Amygdala (tissue), 56 donors: ENCODE measurements around the gene RAD23A.

Experiments
- DNase-seq, 56 donors: peaks; one replicate each; lab custom pipeline; 2025; lab: John Stamatoyannopoulos, UW

RAD23A gene

DNA sequence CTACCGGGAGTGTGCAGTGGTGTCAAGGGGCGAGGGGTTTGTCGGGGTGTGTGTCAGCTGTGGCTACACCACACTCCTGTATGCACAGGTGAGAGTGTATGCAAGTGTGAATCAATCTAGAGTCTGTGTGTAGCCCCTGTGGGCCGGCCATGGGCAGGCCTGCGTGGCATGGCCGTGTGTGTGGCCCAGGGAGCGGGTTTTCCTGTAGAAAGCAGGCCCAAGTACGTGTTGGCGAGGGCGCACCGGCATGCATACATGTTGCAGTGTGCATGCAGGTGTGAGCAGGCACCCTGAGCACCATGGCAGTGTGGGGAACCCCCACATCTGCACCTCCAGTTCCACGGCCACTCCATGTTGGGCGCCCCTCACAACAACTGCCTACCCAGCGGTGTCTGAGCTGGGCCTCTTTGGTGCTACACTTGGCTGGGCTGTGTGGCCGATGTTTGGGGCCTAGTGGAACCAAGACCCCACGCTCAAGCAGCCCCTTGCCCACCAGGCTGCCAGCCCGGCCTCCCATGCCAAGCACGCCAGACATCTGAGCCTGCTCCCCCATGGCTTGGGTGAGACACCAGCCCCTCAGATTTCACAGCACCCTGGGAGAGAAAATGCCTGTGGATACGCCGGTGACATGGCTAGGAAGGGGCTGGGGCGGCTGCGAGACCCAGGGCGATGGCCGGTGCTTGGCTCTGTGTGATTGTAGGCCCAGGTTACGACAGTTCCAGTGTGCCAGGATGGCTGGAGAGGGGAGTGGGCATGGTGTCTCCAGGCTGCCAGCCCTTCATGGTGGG, 51.7 kb downstream of the RAD23A start:
- peak in 1 of 56 donors; percentile 34 for DNase-seq

DNA sequence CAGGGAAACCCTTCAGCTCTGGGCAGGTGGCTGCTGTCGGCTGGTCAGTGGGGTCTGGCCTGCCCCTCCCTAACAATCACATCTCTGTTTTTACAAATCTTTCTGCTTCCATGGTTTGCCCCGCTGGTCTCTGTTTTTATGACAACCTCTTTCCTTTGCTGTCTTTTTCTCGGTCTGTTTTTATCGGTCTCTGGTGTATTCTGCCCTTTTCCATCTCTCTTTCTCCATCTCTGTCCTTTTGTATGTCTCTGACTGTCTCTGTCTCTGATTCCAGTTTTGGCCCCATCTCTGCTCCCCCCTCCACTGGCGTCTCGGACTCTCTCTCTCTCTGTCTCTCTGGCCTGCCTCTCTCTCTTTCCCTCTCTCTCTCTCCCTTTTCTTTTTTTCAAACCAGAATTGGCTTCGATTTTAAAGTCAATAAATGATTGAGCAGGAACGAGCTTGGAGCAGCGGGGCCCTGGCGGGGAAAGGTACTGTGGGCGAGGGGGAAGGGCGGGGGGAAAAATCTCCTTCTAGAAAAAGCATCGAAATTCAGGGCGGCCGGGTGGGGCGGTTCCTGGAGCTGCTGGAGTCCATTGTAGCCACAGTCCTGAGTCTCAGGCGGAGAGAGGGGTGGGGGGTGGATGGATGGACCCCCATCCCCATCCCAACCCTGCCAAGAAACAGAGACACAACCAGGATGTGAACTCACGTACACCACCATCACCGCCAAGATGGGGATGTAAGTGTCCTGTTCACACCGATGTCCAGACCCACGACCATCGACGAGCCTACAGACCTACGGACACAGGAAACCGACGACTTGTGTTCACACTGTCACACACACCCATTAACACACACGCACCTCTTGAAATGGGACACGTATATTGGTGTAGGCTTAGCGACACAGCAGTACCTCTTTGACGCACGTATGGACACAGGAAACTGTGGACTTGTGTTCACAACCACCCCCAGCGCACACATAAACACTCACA, 52.6 kb downstream of the RAD23A start:
- DNase-seq = peak in 1 of 56 donors; percentile 8

DNA sequence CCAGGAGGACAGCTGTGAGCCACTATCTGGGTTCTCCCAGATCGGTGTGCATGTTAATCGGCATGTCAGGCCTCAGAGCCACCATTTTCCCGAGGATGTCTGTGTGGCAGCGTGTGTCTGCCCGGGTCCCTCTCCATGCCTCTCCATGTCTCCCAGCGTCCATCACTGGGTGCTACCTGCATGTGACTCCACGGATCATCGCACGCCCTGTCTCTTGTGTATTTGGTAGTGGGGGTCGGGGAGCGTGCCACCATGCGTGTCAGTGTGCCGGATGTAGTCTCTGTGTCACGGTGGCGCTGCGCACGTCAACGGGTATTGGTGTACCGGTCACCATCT, 55.5 kb downstream of the RAD23A start:
- DNase-seq = no peak

DNA sequence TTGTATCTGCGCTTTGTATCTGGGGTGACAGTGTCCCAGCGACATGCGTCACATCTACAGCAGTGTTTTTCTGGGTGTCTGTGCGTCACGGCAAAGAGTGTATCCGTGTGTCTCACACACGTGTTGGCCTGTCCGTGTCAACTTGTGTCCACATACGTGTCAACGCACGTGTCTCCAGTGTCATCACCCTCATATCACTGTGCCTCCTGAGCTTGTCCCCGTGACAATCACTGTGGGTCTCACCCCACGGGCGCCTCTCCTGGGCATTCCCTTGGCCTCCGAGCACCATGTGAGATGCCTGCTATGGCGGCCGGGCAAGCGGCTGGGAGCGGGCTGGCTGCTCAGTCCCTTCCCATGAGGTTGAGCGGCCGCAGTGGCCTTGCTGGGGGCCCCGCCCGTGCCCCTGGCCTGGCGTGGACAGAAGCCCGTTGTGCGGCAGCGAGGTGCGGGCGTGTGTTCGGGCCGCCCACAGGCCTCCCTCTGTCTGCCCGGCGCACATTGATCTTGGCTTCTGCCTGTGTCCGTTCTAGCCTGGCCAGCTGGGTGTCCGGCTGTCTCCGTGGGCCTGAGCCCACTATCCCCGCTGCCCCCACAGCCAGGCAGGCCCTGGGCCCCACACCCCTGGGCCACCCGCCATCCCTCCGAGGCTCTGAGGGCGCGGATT, 56.0 kb downstream of the RAD23A start:
- DNase-seq = peak in 53 of 56 donors; percentile 57 to 94 (median 81)

DNA sequence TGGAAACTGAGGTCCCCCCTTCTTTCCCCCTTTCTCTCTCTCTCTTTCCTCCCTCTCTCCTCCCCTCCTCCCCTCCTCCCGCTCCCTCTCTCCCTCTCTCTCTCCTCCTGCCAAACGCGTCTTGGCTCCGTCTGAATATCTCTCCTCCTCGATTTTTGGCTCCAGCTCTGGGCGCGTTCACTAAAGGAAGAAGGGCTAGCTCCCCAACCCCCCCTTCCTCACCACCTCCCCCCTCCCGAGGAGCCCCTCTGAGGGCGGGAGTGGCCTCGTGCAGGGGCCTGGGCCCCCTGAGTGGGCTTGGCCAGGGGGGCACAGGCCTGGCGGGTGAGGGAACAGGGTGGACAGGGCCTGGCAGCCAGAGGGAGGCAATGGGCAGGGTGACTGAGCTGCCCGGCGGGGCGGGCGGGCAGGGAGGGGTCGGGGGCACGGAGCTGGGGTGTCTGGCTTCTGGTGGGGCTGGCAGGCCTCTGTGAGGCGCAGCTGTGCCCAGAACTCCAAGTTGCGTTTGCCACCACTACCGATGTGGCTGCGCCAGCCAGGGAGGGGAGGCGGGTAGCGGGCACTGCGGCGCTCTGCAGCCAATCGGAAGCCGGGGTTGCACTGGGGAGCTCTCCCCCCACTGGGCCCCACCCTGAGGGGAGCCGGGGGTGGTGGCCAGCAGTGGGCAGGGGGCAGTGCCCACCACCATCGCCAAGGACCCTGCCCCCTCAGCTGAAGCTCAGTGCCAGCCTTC, 56.7 kb downstream of the RAD23A start:
- DNase-seq = peak in 55 of 56 donors; percentile 77 to 99 (median 91)

DNA sequence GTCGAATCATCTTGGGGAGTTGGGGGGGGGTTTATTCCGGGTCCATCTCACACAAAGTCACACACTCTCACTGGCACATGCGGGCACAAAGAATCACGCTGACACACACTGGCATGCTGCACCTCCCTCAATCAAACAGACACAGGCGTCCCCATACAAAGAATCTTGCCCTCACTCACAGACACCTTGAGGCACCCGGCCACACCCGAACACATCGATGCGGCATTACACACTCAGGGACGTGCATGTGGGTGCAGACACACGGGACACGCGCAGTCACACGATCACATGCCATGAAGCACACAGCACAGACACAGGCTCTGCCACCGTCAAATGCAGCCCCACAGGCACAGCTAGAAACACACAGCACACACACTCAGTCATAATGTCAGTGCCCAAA, 57.4 kb downstream of the RAD23A start:
- peak in 8 of 56 donors; percentile 27 to 76 (median 56) for DNase-seq
